HL-60 (cell line): ENCODE results near the gene GPD2.

Source experiments
- DNase-seq, 2 experiments: peaks; one replicate each; pipeline ENCODE4 v3.0.0-alpha.2; 2010 to 2020; ENCODE audit warnings: low read depth in 1 of 2, low spot score in 1 of 2
- H3K27ac ChIP-seq: fragments of 250-450 bp; sonication (Bioruptor Pico); replicated peaks from 2 replicates; pipeline ENCODE4 v1.5.1; 2020; ENCODE audit warnings: mild to moderate bottlenecking, moderate library complexity
- H3K27me3 ChIP-seq: fragments of 250-450 bp; sonication (Bioruptor Pico); 2 replicates; pipeline ENCODE4 v1.5.1; 2021; ENCODE audit warnings: mild to moderate bottlenecking, moderate library complexity; ENCODE audit not compliant: insufficient read depth, poor library complexity, severe bottlenecking
- H3K4me3 ChIP-seq: replicated peaks from 2 replicates; pipeline ENCODE4 v1.5.1; 2011; ENCODE audit warnings: mild to moderate bottlenecking, control low read depth, low read length; ENCODE audit not compliant: insufficient read depth
- CTCF ChIP-seq: IDR thresholded peaks from one replicate; pipeline ENCODE4 v1.5.1; 2011; ENCODE audit warnings: low read length, control low read depth, inconsistent platforms; ENCODE audit not compliant: insufficient read depth
- GABPA ChIP-seq: IDR thresholded peaks from 2 replicates; pipeline ENCODE4 v1.6.1; 2012; ENCODE audit warnings: low read depth
- POLR2AphosphoS5 ChIP-seq: IDR thresholded peaks from 2 replicates; pipeline ENCODE4 v1.6.1; 2012; ENCODE audit warnings: low read depth
- REST ChIP-seq: IDR thresholded peaks from 2 replicates; pipeline ENCODE4 v1.6.1; 2012; ENCODE audit warnings: low read depth; ENCODE audit not compliant: insufficient replicate concordance
- SPI1 ChIP-seq: IDR thresholded peaks from 2 replicates; pipeline ENCODE4 v1.6.1; 2012; ENCODE audit warnings: low read depth, mild to moderate bottlenecking, borderline replicate concordance

GPD2 gene

GRCh38 chr2:156483741-156484173, 47.6 kb downstream of the GPD2 start:
- TF ChIP-seq SPI1, result no peak
- Histone ChIP-seq H3K4me3 (no peak overlapping the region), H3K27ac (no peak overlapping the region), H3K27me3 (no peaks in the 10 kb centered on the region)
- no peak for DNase-seq

- H3K4me3 ChIP-seq, result no peak overlapping the region
- no peak overlapping the region for H3K27ac ChIP-seq
- no peaks in the 10 kb centered on the region for H3K27me3 ChIP-seq
- TF ChIP-seq SPI1 (no peak), CTCF (no peak), REST (no peak), POLR2AphosphoS5 (no peak), GABPA (no peak)
- no peak for DNase-seq
These were observed 50.0 kb downstream of the GPD2 start for GRCh38 chr2:156486147-156486546.

GRCh38 chr2:156486614-156487013, 50.4 kb downstream of the GPD2 start:
- no peak for DNase-seq
- Histone ChIP-seq H3K27me3 (no peaks in the 10 kb centered on the region), H3K27ac (no peak overlapping the region), H3K4me3 (no peak overlapping the region)
- TF ChIP-seq SPI1 (no peak), GABPA (no peak), REST (no peak), CTCF (no peak), POLR2AphosphoS5 (no peak)

- no peak for DNase-seq
- TF ChIP-seq REST (no peak), GABPA (no peak), CTCF (no peak), SPI1 (no peak), POLR2AphosphoS5 (no peak)
- Histone ChIP-seq H3K27me3 (no peaks in the 10 kb centered on the region), H3K27ac (no peak overlapping the region), H3K4me3 (no peak overlapping the region)
These were observed 53.0 kb downstream of the GPD2 start for GRCh38 chr2:156489195-156489594.
